GM19099 (cell line): ENCODE measurements around the gene CAMSAP1.

ENCODE experiments used
- POLR2A ChIP-seq: IDR thresholded peaks from 3 replicates; pipeline ENCODE4 v1.6.1; 2011; ENCODE audit warnings: low read depth; ENCODE audit not compliant: insufficient read length; ENCODE audit errors: extremely low read depth

Gene CAMSAP1

GRCh38 chr9:135793221-135794056, 113.9 kb downstream of the CAMSAP1 start:
- no peak for TF ChIP-seq POLR2A

DNA sequence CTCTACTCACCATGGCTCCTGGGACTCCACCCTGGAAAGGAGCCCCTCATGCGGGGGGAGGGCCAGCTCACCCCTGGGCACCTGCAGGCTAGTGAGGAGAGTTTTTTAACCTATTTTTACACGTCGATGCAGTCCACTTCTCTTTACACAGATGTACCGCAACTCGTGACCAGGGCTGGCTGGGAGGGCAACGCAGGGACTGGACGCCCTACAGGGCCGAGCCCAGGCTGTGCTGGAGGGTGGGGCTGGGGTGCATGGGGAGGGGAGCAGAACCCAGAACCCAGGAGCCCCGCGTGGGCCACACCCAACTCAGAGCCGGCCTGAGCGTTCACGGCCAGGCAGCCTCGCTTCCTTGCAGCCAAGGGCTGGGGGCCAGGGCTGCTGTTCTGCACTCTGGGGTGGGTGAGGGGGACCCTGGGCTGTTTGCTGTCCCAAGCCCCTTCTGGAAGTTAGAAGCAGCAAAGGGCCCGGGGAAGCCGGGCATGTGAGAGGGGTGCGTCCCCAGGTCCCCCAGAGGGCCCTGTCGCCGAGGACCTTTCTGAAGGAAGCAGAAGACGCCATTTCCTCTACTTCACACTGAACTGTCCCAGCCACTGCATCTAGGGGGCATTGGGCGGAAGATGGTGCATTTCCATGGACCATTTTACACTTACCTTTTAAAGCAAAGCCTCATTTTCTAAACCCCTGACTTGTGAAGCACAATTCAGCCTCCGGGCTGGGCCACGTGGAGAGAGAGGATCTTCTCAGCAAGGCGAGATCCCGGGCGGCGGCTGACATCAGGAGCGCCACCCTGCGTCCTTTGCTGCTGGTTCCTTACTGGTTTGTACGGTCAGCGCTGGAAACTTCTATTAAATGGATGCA, 114.8 kb downstream of the CAMSAP1 start:
- no peak for TF ChIP-seq POLR2A

DNA sequence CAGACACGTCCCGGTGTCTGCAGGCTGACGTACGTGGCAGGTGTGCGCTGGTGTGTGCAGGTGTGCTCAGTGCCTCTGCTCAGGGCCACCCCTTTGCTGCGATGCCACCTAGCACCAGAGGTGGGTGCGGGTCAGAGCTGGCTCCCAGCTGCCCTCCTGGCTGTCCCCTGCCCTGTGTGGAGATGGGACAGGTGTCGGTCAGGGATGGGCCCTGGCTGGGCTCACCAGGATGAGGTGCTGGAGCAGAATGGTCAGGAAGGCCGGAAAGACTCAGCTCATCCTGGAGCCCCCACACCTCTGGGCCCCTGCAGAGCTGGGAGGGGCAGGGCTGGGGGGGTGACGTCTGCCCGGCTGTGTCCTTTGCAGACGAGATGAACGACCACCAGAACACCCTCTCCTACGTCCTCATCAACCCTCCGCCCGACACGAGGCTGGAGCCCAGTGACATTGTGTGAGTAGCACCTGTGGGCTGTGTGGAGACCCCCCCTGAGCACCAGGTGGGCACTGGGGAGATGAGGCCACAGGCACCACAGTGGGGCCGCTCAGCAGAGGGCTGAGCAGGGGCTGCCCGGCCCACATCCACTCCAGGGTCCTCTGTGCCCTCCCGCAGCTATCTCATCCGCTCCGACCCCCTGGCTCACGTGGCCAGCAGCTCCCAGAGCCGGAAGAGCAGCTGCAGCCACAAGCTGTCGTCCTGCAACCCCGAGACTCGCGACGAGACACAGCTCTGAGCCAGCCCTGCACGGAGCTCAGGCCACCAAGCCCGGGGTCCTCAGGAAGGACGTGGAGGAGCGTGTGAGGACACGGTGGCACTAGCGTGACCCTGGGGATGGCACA, 115.7 kb downstream of the CAMSAP1 start:
- TF ChIP-seq POLR2A: no peak

GRCh38 chr9:135790850-135791249, 116.5 kb downstream of the CAMSAP1 start:
- no peak for TF ChIP-seq POLR2A

DNA sequence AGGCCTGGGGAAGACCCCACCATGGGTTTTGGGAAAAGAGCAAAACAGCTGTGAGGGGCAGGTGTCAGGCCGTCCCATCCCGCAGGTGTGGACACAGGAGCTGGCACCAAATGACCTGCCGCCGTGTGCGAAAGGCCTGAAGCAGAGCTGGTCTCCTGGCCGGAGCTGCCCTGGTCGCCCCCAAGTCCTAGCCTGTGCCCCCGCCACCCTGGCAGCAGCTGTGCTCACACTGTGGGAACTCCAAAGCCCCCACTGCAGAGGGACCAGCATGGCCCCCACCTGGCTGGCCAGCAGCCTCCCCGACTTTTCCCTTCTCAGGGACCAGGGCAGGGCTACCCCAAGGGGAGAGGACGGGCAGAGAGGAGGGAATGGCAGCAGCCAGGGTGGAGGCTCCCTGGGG, 117.0 kb downstream of the CAMSAP1 start:
- no peak for TF ChIP-seq POLR2A

DNA sequence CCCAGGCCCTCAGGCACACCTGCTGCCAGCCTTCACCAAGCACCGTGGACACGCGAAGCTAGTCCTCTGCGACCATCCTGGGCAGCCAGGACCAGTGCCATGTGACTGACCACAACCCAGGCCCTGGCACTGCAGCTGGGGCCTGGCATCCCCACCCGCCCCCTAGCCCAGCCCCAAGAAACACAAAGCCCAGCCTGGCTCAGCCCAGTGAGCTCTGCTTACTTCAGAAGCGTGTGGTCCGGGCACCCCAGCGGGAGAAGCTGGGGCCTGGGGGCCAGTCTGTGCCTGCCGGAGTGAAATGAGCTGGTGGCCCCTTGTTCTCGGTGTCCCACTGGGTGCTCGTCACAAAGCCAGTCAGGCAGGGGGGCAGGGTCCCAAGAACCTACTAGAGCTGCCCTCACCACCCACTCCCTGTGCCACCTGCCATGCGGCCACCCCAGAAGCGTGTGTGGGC, 117.5 kb downstream of the CAMSAP1 start:
- no peak for TF ChIP-seq POLR2A

DNA sequence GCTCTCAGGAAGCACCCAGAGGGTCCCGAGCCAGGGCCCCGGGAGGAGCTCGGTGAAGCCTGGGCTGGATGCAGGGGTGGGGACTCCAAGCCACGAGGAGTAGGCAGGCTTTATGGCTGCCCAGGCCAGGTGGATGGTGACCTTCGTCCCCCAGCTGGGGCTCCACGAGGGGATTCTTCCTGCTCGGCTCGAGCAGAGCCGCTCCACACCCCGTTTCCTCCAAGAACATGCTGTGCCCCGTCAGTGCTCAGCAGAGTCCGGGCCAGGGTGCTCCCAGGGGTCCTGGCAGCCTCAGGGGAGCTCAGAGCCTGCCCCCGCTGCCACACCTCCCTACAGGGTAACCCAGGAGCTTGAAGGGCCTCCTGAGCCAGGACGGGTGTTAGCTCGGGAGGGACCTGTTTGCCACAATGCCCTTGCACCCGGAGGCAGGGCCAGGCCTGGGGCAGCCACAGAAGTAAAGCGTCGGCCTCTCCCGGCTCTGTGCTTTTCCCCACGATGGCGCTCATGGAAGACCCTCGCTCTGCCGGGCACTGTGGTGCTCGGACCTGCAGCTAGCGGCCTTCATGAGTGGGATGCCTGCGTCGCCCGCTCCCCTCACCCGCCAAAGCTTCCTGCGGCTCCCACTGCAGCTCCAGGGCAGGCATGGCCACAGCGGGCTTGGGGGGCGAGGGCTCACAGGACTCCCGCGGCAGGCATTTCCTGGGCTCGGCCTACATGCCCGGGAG, 118.6 kb downstream of the CAMSAP1 start:
- TF ChIP-seq POLR2A: no peak

DNA sequence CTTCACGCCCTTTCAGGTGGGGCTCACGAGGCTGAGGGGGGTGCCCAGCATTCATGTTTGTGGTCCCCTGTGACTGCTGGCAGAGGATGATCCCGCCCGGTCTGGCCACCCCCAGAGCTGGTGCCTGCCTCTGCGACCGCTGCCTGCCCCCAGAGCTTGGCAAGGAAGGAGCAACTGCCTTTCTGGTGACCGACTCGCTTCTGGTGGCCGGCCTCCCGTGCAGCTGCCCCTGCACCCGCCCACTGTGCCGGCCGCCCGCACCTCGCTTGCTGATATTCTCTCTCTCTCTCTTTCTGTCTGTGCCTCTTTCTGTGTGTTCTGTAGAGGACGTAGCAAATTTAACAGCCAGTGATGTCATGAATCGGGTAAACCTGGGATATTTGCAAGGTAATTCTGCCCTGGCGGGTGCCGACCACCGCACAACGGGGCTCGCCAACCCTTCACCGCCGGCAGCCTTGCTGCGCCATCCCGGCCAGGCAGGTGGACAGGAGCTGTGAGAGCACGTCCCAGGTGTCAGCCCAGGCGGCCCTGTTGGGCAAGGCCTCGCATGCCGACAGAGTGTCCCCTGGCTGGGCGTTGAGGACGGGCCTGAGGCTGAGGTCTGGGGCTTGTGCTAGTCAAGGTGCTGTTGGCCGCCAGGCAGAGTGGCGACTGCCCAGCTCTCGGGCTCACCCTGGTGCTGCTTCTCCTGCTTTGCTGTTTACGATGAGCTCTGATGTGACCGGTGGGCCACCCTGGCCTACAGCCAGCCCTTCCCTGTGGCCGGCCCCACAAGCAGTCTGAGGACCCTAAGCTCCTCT, 119.4 kb downstream of the CAMSAP1 start:
- TF ChIP-seq POLR2A: no peak

DNA sequence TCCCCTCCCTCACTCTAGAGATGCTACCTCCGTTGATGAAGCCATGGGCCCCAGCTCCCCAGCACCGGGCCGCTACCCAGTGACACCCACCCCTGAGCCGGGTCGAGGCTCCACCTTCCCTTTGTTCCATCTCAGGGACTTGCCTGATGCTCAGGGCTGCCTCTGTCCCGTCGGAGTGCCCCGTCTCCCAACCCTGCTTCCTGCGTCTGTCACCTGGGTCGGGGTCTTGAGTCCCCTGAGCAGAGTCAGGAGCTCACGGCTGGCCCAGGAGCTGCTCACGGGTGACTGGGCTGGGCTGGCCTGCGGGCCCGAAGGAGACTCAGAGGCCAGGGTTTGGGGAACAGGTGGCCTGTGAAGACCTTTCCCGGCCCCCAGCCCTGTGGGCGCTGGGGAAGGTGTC, 120.0 kb downstream of the CAMSAP1 start:
- TF ChIP-seq POLR2A: no peak

DNA sequence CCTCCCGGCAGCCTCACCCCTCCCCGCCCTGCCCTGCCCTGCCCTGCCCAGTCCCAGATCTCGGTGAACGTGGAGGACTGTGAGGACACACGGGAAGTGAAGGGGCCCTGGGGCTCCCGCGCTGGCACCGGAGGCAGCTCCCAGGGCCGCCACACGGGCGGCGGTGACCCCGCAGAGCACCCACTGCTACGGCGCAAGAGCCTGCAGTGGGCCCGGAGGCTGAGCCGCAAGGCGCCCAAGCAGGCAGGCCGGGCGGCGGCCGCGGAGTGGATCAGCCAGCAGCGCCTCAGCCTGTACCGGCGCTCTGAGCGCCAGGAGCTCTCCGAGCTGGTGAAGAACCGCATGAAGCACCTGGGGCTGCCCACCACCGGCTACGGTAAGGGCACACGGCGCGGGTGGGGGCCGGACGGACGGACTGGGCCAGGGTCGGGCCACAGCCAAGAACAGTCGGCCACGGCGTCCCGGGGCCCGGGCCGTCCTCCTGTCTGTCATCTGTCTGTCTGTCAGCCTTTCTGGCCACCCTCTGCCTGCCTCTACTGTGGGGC, 121.1 kb downstream of the CAMSAP1 start:
- TF ChIP-seq POLR2A: no peak

DNA sequence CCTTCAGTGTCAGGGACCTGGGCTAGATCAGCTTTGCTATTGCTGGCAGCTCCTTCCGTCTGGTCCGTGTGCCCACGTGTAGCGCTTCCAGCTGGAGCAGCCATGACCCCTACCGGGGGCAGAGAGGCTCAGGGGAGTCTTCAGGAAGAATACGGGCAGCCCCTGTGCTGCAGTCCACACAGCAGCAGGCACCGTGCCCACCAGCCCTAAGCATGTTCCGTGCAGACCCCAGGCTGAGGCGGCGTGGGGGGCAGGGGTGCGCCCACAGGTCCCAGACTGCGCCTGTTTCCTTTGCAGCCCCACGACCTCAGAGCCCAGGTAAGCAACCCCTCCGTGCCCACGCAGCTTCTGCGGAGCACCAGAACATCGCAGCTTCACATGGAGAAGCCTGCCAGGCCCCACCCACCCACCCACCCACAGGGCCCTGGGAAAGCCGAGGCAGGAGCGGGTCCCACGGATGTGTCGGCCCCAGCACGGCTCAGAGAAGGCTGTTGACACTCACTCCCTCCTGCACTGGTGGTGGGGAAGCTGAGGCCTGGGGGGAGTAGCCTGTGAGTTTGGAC, 122.3 kb downstream of the CAMSAP1 start:
- no peak for TF ChIP-seq POLR2A

GRCh38 chr9:135783540-135784245, 123.7 kb downstream of the CAMSAP1 start:
- no peak for TF ChIP-seq POLR2A
